GM18873 (cell line): Measurements from ENCODE around the gene PHLDA2.

Experiments used
- ATAC-seq: cut with Tn5 transposase; IDR thresholded peaks from one replicate; pipeline ENCODE4 v1.9.1; 2021; ENCODE audit warnings: mild to moderate bottlenecking, moderate library complexity, moderate number of reproducible peaks; ENCODE audit not compliant: unreplicated experiment, low FRiP score

The PHLDA2 gene, protein sequence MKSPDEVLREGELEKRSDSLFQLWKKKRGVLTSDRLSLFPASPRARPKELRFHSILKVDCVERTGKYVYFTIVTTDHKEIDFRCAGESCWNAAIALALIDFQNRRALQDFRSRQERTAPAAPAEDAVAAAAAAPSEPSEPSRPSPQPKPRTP

DNA sequence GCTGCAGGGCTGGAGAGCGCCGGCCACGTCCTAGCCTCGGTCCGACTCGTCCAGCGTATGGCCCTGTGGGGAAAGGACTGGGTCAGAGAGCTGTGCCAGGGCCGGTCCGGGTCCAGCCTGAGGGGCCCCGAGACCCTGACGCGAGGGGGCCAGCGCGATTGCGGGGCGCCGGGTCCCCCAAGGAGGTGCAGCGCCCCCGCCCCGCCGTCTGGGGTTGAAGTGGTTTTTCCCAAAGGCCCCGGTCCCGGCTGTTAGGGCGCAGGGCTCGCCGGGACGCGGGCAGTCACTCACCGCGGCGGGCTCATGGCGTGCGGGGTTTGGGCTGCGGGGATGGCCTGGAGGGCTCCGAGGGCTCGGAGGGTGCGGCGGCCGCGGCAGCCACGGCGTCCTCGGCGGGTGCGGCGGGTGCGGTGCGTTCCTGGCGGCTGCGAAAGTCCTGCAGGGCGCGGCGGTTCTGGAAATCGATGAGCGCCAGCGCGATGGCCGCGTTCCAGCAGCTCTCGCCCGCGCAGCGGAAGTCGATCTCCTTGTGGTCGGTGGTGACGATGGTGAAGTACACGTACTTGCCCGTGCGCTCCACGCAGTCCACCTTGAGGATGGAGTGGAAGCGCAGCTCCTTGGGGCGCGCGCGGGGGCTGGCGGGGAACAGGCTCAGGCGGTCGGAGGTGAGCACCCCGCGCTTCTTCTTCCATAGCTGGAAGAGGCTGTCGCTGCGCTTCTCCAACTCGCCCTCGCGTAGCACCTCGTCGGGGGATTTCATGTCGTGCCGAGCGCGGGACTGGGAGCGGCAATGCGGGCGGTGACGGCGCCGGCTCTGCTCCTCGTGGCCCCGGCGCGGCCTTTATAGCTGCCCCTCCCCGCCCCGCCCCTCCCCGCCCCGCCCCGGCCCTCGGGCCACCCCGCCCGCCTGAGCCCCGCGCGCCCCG is at the start of gene PHLDA2:
Gene PHLDA2 (minus strand): TSS at position 816 of the 926 bp plus-strand sequence. CDS start 56 bp downstream, at position 760.
- ATAC-seq: no peak

DNA sequence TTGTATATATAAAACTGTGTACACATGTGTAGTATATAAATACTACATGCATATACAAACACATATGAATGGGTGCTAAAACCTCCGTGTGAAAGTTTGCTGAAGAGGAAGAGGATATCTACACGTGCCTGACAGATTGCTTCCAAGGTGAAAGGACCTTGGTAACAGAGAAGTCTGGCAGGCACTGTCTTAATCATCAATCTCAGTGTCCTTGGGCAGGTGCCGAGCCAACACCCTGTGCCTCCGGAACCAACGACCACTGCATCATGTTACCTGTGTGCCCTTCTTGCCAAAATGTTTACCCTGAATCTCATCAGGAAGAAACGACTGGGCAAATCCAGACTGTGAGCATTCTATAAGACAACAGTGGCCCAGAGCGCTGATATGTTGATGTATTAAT is 47.9 kb upstream of the PHLDA2 start:
- ATAC-seq: no peak

DNA sequence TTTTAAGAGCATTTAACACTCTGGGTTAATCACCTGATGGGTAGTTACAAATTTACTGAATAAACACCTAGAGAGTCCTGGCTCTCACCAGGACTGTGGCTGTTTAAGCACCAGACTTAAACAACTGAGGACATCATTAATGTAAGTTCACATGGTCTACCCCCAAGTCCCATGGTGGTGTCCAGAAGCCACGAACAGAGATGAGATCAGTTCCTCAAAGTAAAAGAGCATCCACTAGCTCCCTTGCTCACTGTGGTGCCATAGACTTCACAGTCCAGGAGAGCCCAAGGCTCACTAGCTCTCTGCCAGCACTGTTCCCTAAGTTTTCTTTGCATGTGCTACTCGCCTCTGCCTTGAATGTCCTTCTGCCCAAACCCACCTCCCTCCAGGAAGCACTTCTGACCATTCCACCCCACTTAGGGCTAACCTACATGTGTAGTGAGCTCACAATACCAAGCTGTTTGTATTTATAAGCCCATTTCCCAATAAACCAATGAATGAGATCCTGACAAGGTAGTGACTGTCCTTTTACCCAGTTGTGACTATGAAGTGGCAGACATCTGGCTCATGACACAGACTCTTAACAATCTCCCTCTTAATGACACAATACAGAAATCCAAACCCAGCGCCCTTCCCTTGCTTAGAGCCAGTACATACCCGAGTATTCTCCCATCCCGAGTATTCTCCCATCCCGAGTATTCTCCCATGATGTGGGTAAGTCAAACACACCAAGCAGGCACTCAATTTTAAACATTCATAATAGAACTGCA is 47.3 kb upstream of the PHLDA2 start:
- ATAC-seq: no peak

DNA sequence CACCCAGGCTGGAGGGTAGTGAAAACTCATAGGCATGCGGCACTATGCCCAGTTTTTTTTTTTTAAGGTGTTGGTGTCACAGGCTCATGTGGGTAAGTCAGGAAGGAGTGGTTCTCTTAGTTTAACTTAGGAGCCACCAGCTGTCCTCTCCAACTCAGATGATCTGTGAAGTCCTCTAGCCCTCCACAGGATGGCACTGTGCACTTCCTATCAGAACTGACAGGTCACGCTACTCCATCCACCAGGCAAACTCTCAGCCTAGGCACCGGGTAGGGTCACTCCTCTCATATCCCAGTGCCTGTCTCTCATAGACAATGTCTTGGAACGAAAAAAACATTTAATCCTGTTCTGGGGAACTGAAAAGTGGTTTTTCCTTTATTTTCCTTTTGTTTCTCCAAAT is 46.4 kb upstream of the PHLDA2 start:
- ATAC-seq: no peak

DNA sequence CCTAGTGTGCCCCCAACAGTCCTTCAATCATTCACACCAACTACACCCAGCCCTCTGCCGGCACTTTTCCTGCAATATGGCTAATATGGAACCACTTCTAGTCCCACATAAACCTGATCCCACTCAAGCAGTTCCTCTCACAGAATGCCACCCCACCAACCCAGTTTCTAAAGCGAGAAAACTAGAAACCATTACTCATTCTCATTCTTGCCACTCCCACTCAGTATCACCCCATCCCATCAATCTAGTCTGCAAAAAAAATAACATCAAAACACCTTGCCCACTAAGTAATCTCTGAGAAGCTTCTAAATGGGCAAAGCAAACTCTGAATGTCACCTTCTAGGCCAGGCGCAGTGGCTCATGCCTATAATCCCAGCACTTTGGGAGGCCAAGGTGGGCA is 45.1 kb upstream of the PHLDA2 start:
- no peak for ATAC-seq

DNA sequence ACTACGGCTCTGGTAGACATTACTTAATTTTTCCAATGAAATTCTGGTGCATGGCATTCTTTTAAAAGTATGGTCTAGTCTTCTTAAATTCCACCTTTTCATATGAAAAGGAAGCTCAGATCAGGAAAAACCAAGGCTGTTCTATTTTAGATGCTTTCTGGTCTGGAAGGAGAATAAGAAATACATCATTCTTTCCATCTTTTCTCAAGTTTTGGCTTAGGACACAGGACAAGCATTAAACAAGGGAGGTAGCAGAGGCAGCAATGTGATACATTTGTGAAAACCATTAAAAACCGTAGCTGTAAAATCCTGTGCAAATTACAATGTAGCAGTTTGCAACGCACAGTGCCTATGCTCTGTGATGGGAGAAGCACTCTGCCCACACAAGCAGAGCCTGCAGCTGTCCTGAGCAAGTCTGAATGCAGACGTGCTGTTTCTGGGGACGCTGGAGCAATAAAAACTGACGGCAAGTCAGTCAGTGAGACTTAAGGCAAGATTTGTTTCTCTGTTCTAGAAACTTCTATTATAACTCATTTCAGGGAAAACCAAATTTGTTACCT is 39.2 kb upstream of the PHLDA2 start:
- no peak for ATAC-seq

DNA sequence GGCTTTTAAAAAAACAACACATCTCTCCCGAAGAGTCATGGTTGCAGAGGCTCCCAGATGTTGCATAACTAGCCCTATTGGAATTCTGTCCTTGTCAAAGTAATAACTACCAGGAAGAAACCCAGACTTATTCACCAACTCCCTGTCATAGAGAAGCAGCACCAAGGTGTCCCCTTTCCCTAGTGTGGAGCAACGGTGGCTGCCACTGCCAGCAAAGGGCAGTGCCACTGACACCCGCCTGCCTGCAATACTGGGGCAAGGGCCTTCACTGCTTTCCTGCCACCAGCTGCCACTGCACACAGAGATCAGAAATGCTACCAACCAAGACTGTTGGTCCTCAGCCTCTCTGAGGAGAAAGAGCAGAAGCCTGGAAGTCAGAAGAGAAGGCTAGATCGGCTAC is 35.6 kb upstream of the PHLDA2 start:
- no peak for ATAC-seq

DNA sequence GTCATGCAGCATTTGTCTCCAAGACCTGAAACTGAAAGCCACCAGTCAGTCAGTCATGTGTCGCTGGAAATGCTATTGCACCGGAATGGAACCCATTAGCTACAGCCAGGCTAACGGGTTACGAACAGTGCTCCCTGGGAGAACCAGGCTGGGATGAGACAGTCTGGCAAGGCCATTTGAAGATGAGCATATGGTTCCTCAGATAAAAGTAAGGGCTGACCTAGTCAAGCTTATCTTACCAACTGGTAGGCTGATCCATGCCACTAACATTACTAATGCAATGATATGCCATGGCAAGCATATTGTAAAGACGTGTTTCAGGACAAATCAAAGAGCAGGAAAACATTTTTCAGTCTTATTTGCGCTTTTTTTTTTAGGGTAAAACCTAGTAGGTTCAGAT is 34.5 kb upstream of the PHLDA2 start:
- ATAC-seq: no peak

DNA sequence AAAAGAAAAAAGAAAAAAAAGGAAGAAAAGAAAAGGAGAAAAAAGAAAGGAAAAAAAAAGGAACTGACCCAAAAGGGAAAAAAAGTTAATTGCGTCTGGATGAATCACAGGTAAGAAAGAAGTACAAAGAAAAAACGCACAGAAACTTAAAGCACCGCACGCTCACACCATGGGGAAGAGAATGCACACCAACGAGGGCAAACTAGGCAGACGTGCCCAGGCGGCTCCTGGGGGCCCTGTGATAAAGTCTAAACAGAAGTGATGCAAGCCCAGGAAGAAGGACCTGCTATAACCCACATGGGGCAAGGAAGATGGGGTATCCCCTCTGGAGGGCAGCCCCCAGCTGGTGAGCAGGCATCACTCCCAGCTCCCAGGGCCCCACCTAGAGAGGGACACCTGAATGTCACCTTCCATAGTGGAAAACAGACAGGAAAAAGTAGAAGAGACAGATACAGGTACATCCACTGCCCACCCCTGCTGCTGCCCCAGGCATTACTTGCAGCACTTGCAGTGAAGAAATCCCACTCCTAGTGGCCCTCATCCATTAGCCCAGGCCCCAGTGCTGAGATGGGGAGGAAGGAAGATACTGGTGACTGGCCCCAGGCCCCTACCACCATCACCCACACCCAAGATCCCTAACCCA is 34.0 kb upstream of the PHLDA2 start:
- no peak for ATAC-seq

DNA sequence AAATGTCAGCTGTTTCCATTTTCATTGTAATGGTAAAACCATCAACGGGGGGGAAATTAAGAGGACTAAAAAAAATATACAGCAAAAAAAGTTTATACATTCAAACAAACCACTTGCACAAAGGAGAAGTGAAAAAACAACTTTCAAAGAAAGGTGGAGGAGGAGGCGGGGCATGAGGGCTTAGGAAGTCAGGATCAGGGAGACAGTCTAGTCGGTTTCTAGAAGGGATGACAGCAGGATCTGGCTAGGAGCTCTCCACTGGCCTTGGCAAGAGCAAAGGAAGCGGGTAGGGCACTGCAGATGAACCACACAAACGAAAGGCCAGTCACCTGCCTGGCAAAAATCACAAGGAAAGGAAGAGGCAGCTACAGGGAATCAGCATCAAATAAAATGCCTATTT is 31.9 kb upstream of the PHLDA2 start:
- no peak for ATAC-seq

DNA sequence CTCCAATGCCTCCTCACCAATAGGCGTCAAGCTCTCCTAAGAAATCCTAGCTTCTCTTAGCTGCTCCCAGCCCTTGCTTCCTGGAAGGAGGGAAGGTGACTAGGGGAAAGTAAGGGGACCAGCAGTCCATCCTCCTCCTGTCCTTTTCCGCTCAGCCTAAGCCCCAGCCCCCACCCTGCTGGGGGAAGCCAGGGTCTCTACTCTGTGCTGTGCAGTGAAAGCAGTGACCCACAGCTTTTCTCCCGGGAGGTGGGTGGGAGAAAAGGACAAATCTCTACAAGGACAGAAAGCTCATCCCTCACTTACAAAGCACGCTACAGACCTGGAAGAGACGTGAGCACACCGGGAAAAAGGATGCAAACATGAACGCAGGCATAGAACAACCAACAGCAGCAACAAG is 30.9 kb upstream of the PHLDA2 start:
- ATAC-seq: no peak

DNA sequence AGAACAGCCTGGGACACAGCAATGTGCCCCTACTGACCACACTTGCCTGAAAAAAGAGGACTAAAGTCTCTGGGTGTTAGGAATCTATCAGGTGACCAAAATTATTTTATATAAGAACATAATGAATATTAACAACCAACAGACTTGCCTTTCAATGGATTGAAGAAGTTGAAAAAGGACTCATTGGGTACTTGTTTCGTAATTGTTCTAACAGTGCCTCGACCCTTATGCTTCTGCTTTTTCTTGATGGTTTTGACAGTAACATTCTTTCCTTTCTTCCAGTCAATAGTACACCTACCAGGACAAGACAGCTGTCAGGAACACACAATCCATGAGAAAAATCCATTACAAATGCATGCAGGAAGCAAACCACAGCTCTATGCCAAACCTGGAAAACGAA is 29.0 kb upstream of the PHLDA2 start:
- ATAC-seq: no peak

DNA sequence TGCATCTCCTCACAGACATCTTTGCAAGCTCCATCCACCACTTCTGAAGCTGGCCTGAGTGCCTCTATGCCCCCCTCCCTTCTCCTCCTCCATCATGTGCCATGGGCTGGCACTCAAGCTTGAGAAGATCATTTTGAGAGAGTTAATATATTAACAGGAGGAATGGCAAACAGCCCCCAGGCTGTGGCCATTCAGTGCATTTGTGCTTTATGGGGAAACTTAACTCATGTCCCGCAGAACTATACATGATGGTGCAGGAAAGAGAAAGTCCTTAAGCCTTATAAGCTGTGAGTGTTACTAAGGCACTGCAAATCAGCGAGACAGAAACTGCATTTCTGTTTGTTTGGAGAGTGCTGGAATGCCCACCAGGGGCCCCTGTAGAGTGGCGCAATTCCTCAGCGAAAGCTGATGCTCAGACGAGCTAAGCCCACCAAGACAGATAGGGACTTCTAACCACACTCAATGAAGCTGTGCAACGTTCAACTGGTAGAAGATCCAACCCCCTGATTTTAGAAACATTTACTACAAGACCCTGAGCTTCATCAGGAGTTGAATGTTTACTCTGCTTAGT is 26.8 kb upstream of the PHLDA2 start:
- ATAC-seq: no peak

DNA sequence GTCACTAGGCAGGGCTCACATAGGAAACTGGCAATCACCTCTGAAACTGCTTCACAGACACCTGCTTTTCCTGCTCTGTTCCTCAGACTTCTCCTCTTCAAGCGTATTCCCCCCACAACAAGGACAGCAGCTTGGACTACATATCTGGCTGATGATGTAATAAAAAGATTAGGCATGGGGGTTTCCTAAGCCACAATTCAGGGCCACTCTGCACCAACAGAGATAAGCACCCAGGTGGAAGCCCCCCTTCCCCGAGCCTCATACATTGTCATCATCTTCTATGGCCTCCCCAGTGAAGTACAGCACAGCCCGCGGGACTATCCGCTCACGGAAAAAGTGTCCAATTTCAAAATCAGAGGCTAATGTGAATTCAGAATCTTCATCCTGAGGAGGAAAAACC is 25.0 kb upstream of the PHLDA2 start:
- no peak for ATAC-seq

DNA sequence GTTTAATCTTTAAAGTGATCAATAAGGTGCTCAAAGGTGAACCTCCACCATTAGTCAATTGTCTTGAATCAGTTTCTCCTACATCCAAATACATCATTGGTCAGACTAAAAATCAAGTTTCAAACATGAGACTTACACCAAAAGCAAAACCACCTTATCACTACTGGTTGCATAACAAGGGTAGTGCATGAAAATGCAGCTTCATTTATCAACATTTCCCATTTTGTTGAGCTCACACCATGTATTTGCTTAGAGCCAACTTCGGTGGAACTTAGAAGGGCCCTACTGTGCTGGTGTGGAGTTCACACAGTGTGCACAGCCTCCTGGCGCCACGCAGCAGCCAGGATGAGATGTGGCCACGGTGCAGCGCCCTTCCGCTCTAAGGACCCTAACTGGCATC is 23.1 kb upstream of the PHLDA2 start:
- no peak for ATAC-seq

DNA sequence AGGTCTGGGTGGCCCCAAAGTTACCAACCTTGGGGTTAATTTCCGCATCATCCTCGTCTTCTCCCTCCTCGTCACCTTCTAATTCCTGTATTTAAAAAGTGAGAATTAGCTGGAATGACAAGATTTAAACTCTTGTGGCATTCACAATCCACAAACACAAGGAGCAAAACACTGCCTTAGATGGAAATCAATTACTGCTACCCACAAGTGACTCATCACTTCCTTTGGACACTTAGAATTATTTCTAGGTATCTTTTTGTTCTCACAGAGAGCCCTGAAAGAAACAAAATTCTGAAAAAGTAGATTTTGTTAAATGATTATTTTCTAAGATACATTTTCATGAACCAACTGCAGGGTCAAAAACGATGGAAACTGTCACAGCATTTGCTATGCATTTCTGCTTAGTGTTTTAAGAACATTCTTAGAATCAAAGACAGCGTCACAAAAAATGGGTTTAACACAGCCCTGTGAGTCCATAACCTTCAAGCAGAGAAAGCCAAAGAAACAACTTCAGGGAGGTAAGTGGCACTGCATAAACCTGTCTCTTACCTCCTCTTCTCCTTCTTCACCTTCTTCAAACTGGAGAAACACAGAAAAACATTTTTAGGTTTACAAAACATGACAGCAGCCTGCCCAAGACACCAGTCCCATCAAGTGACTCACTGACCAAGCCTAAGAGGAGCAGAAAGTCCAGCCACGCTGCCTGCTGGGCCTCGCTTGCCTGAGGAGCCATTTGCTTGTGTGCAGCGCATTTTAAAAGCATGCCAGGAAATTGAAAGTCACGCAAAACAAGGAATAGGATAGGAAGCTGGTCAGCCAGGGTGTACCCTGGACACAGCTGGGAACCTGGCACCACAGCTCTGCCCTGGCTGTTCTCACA is 22.3 kb upstream of the PHLDA2 start:
- ATAC-seq: no peak

DNA sequence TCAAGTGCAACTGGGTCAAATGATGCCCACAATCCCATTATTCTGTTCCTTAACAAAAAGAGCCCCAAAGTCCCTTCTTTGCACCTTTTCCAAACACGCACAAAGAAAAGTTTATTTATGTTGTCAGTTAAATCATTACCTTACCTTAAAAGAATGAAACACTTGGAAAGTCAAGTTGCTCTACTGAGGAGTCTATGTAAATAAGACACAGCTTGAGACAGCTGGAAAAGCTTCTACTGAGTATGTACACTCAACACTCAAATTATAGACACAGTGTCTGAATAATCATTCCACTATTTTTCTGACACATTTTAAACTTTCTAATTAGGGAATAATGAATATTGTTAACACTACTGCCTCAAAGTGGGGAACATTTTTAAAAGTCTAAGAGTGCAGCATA is 21.6 kb upstream of the PHLDA2 start:
- no peak for ATAC-seq

DNA sequence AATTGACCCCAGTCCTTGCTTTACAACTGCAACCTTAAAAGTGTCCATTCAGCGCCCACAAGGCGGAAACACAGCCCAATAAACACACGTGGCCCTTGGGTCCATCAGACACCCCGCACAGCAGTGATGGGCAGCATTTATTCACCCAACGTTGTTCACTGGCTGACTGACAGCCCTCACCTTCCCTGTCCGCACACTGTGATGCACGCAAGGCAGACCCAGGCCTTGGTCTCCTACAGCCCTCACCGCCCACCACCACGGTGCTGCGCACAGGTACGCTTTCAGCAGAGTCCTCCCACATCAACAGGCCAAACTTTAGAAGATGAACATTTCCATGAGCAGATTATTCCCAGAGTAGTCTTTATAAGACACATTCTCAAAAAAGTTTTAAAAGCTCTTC is 20.7 kb upstream of the PHLDA2 start:
- ATAC-seq: no peak

DNA sequence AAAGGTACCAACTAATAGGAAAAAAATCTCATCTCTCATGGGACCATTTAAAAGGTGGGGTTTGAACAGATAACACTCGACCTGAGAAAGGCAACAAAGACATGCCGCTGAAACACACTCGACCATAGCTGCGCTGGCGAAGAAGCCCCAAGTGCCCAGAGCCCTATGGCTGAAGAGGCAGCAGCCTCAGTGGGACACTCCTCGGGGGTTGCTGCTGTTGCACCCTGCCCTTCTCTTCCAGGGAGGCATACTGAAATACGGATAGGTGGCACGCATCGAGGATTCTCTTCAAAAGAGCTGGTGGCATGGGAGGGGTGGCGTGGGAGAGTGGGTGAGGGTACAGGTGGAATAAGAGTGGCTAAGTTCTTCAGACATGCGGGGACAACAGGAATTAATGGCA is 18.5 kb upstream of the PHLDA2 start:
- no peak for ATAC-seq
